AG04450 (cell line): Measurements from ENCODE around the gene MPZL3. TPM values are rescaled to one million over a fixed set of nuclear protein-coding genes. Genes with fewer than 3 reads are reported as not detected.

Experiments used
- CTCF ChIA-PET: fragments of 300-600, 350-600 bp; formaldehyde crosslinking; extraction: SDS; loops from one replicate; lab custom pipeline; 2022; ENCODE audit warnings: antibody characterized with exemption, inconsistent platforms; lab: Charles Lee
- POLR2A ChIA-PET: fragments of 350-600 bp; formaldehyde crosslinking; extraction: SDS; loops from one replicate; lab custom pipeline; 2021; ENCODE audit warnings: antibody characterized with exemption, inconsistent platforms; lab: Yijun Ruan, JAX
- DNase-seq: peaks from one replicate; pipeline ENCODE4 v3.0.0-alpha.2; 2011; ENCODE audit warnings: low read depth, low spot score
- H3K27ac ChIP-seq: one replicate; pipeline ENCODE4 v1.5.1; 2012; ENCODE audit warnings: low read depth, low read length, control low read depth
- H3K27me3 ChIP-seq: one replicate; pipeline ENCODE4 v1.6.0; 2012; ENCODE audit warnings: low read length; ENCODE audit not compliant: control insufficient read depth, insufficient read depth
- H3K4me3 ChIP-seq: 2 replicates; pipeline ENCODE4 v1.5.1; 2011; ENCODE audit warnings: mild to moderate bottlenecking, low read depth, low read length, control low read depth
- H3K9me3 ChIP-seq: 2 replicates; pipeline ENCODE4 v1.5.1; 2012; ENCODE audit warnings: low read length; ENCODE audit not compliant: control insufficient read depth, insufficient read depth
- polyA plus RNA-seq: library from polyadenylated mRNA; depleted of rRNA; stranded (reverse); fragments of >200 nt; gene quantifications from 2 replicates; pipeline ENCODE4 v1.2.3, GENCODE V29; 2011
- TF ChIP-seq, protein P1 (sequence below): IDR thresholded peaks from 2 replicates; pipeline ENCODE4 v1.5.1; 2011; ENCODE audit warnings: low read depth, low read length, control low read depth, inconsistent platforms

MPZL3 gene
- polyA plus RNA-seq, 1 experiment = 0.07 TPM

DNA sequence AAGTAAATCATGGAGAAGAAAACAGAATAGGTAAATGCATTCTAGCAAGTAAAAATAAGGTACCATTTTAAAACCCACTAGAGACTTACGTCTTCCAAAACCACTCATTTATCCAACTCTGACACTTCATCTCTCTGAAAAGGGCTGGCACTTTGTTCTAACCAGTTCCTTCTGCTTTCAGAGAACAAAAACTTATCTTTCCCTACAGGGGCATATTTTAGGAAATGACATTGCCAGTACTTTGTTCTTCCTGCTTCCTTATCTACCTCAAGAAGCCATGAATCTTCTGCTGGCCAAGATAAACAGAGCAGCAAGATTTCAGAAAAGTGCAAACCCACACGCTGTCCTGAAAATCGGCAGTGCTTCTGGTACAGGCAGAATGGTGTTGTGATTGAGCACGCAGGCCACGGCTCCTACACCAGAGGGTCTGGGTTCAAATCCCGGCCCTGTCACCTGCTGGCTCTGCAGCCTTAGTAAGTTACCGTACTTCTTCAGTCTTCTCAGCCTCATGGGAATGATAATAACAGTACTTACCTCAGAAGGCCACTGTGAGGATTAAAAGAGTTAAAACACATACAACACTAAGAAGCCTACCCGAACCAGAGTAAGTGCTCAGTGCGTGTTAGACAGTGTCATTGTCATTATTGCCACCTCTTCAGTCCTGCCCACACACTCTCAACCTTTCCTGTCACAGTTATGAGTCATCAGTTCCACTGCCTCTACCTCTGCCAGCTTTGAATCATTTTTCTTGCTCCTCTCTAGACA is 11.0 kb downstream of the MPZL3 start:
- H3K4me3 ChIP-seq = no peak overlapping the region
- no peak overlapping the region for H3K27ac ChIP-seq
- peaks cover 4% of the 10 kb centered on the region for H3K27me3 ChIP-seq
- TF ChIP-seq, protein P1, sequence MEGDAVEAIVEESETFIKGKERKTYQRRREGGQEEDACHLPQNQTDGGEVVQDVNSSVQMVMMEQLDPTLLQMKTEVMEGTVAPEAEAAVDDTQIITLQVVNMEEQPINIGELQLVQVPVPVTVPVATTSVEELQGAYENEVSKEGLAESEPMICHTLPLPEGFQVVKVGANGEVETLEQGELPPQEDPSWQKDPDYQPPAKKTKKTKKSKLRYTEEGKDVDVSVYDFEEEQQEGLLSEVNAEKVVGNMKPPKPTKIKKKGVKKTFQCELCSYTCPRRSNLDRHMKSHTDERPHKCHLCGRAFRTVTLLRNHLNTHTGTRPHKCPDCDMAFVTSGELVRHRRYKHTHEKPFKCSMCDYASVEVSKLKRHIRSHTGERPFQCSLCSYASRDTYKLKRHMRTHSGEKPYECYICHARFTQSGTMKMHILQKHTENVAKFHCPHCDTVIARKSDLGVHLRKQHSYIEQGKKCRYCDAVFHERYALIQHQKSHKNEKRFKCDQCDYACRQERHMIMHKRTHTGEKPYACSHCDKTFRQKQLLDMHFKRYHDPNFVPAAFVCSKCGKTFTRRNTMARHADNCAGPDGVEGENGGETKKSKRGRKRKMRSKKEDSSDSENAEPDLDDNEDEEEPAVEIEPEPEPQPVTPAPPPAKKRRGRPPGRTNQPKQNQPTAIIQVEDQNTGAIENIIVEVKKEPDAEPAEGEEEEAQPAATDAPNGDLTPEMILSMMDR = no peak
- CTCF ChIA-PET = no interaction called here
- DNase-seq = no peak
- POLR2A ChIA-PET = no interaction called here
- no peaks in the 10 kb centered on the region for H3K9me3 ChIP-seq

DNA sequence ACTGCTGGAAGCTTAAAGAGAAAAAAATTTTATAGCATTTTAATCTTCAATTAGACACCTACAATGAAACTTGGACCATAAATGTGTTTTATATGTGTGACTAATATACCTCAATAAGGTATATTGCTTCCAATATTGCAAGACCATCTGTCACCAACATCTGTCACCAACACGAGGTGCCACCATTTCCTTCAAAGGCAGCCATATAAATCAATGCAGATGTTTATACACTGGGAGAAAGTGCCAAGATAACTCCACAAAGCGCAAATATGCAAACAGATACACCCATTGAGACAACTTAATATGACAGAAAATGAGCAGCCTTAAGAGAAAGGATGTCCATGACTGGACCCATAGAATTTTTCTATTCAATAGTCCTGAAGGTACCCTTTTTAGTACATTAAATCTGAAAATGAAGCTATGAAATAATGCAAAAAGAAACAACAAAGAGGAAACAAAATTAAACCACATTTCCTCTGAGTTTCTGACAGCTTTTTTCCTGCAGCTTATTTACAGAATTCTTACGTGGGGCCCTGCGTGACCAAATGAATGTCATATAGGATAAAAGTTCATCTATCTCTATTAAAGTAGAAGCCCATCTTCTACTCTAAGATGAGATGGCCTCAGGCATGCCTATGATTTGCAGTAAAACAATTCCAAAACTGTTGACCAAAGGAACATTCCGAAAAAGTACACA is 12.5 kb downstream of the MPZL3 start:
- H3K27me3 ChIP-seq = peaks cover 4% of the 10 kb centered on the region
- ChIA-PET POLR2A (no interaction called here), CTCF (interaction anchor here (0.7 to 0.8 kb wide), 2 partner anchors 41 to 69 kb away, joined by 3 read pairs; no protein-coding TSS in a partner anchor)
- DNase-seq = no peak
- H3K9me3 ChIP-seq = no peaks in the 10 kb centered on the region
- no peak overlapping the region for H3K4me3 ChIP-seq
- no peak overlapping the region for H3K27ac ChIP-seq
- TF ChIP-seq, protein P1 = no peak

DNA sequence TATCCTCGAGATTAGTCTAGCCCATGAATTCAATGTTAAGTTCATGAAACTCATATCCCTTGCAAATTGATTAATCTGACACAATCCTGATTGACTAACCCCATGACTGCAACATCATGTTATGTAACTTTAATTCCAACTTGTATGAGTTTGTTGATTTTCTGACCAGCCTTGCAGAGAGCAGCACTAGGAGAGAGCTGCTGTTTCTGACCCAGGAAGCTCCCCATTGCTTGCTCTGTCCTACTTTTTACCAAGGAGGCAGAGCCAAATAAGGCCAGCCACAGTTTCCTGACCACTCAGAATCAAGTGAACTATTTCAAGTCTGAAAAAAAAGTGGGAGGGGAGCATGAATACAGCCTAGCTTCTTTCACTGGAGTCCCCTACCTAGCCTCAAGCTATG is 13.2 kb downstream of the MPZL3 start:
- TF ChIP-seq, protein P1 = no peak
- no peaks in the 10 kb centered on the region for H3K9me3 ChIP-seq
- H3K4me3 ChIP-seq = no peak overlapping the region
- DNase-seq = no peak
- peaks cover 4% of the 10 kb centered on the region for H3K27me3 ChIP-seq
- no peak overlapping the region for H3K27ac ChIP-seq
- ChIA-PET POLR2A (no interaction called here), CTCF (interaction anchor here (0.8 kb wide), 1 partner anchor 68 kb away, joined by 3 read pairs; no protein-coding TSS in a partner anchor)

DNA sequence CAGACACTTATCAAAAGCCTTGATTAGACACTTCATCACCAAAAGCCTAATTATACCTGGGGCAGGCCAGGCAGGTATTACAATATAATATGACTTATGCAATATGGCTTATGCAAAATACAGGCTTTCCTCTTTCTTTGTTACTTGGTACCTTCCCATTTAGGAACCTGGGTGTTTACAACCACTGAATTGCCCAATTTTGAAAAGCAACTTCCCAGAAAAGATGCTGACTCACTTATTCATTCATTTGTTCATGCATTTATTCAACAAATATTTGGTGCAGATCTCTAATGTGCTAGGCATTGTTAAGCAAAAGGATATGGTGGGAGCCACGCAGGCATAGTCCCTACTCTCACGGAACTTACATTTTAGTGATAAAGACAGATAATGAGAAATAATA is 13.7 kb downstream of the MPZL3 start:
- no peak for DNase-seq
- CTCF ChIA-PET = no interaction called here
- no peaks in the 10 kb centered on the region for H3K9me3 ChIP-seq
- H3K27me3 ChIP-seq = peaks cover 4% of the 10 kb centered on the region
- TF ChIP-seq, protein P1 = no peak
- POLR2A ChIA-PET = no interaction called here
- no peak overlapping the region for H3K4me3 ChIP-seq
- H3K27ac ChIP-seq = no peak overlapping the region

DNA sequence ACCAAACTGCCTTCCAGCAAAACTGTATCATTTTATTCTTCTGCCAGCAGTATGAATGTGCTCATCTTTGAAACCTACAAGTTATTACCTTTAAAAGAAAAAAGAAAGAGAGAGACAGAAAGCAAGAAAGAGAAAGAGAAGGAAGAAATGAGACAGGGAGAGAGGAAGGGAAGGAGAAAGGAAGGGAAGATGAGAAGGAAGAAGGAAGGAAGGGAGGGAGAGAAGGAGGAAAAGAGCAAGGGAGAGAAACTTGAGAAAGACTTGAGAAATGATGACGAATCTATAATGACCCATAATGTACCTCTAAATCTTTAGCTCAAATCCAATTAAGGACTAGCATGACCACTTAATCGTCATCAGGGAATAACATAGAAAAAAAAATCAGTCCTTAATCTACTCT is 16.0 kb downstream of the MPZL3 start:
- CTCF ChIA-PET = interaction anchor here (1.8 kb wide), 1 partner anchor 38 kb away, joined by 7 read pairs; no protein-coding TSS in a partner anchor
- H3K4me3 ChIP-seq = no peak overlapping the region
- no peaks in the 10 kb centered on the region for H3K27me3 ChIP-seq
- no peaks in the 10 kb centered on the region for H3K9me3 ChIP-seq
- POLR2A ChIA-PET = no interaction called here
- DNase-seq = no peak
- TF ChIP-seq, protein P1 = no peak
- H3K27ac ChIP-seq = no peak overlapping the region
